ENCODE data around the gene RBL1.

RBL1 gene

GRCh38 chr20:36957875-36958667 lies 137.7 kb downstream of the RBL1 start:
- H3K4me3 ChIP-seq (ENCODE audit: low read depth, low read length) = no peak overlapping the region
- in situ Hi-C loops (cut with HindIII; ENCODE audit: low pct_ligation_motif_present, low sequenced_read_pairs) = no loop called here
- H3K27ac ChIP-seq = no peak overlapping the region
- no peak for DNase-seq
- no peak for TF ChIP-seq CTCF (IDR thresholded peaks at IDR 0.05; ENCODE audit: low read depth, low read length, missing control alignments)
- H3K36me3 ChIP-seq (replicated peaks) = no peaks in the 10 kb centered on the region
- H3K27me3 ChIP-seq (replicated peaks) = no peaks in the 10 kb centered on the region

GRCh38 chr20:36956674-36957073 lies 139.1 kb downstream of the RBL1 start:
- no peak for DNase-seq
- Histone ChIP-seq H3K27me3 (replicated peaks) (no peaks in the 10 kb centered on the region), H3K36me3 (replicated peaks) (no peaks in the 10 kb centered on the region), H3K4me3 (ENCODE audit: low read depth, low read length) (no peak overlapping the region), H3K27ac (no peak overlapping the region)
- no peak for TF ChIP-seq CTCF (IDR thresholded peaks at IDR 0.05; ENCODE audit: low read depth, low read length, missing control alignments)
- in situ Hi-C loops (cut with HindIII; ENCODE audit: low pct_ligation_motif_present, low sequenced_read_pairs) = no loop called here

- no peaks in the 10 kb centered on the region for H3K36me3 ChIP-seq (replicated peaks)
- H3K27me3 ChIP-seq (replicated peaks) = no peaks in the 10 kb centered on the region
- DNase-seq = no peak
- TF ChIP-seq CTCF (IDR thresholded peaks at IDR 0.05; ENCODE audit: low read depth, low read length, missing control alignments) = no peak
- in situ Hi-C loops (cut with HindIII; ENCODE audit: low pct_ligation_motif_present, low sequenced_read_pairs) = no loop called here
- H3K27ac ChIP-seq = no peak overlapping the region
- H3K4me3 ChIP-seq (ENCODE audit: low read depth, low read length) = no peak overlapping the region
These were observed 139.8 kb downstream of the RBL1 start for GRCh38 chr20:36956016-36956415.

DNA sequence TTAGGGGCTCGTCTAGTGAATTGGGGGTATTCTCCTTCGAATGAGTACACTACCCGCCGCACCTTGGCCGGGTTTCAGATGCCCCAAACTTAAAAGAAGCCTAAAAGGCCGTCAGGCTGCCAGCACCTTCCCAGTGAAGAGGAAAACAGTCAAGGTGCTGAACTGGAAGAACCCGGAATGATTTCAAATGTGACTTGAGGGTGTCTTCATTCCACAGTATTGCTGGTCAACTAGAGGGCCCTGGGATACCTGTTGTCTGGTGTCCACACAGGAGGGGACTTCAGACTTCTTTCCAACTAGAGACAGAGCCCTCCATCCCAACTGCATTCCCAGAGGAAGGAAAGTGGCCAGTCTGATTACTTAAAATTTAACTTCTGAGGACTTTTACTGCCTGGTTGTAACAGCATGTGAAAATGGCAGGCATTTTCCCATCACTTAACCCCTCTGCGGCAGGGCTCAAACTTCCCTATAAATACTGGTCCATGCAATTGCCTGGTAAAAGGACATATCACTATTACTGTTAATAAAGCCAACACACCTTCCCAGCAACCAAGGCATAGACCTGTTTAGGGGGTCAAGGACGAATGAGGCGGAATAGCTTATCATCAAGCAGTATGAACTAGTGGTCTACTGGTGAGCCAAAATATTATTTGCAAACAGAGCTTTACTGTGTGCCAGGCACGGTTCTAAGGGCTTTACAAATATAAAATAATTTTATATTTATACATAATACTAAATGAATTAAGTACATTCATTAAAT lies 143.6 kb downstream of the RBL1 start:
- no peaks in the 10 kb centered on the region for H3K27me3 ChIP-seq (replicated peaks)
- no peaks in the 10 kb centered on the region for H3K36me3 ChIP-seq (replicated peaks)
- peak overlapping the region; percentile 96 for H3K4me3 ChIP-seq (ENCODE audit: low read depth, low read length)
- in situ Hi-C loops (cut with HindIII; ENCODE audit: low pct_ligation_motif_present, low sequenced_read_pairs) = no loop called here
- no peak overlapping the region for H3K27ac ChIP-seq
- TF ChIP-seq CTCF (IDR thresholded peaks at IDR 0.05; ENCODE audit: low read depth, low read length, missing control alignments) = no peak
- DNase-seq = no peak

DNA sequence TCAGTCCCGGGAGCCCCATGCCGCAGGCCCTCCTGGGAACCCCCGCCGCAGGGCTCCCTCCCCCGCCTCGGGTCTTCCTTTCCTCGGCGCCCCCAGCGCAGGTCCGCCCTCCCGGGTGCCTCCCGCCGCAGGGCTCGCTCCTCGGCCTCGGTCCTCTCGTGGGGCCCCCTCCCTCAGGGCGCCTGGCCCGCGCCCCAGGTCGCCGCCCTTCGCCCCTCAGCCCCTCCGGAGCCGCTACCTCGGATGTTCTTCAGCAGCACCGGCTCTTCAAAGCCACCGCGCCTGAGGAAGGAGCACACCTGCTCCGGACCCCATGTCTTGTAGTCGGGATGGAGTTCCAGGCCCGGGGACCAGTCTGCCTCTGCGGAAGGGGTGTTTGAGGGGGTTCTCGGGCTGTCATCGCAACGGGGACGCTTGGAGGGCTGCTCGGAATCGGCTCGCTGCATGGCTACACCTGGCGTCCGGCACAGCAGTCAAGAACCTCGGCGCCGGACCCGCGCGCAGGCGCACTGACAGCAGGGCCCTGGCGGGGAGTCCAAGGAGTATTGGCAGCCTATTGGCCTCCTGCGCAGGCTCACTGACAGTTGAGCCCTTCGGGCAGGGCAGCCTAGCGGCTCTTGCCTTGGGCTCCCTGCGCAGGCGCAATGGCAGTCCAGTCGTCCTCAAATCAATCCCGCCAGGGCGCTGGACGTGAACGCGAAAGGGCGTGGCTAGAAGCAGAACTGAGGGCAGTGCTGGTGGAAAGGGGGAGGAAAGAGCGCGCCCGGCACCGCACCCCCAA lies 144.4 kb downstream of the RBL1 start, which contains the start of gene SAMHD1:
Gene SAMHD1 (minus strand): TSS at position 511 of the 781 bp plus-strand sequence. CDS start 65 bp downstream, at position 446.
- in situ Hi-C loops (cut with HindIII; ENCODE audit: low pct_ligation_motif_present, low sequenced_read_pairs) = no loop called here

More for the DNA sequence above, 144.4 kb downstream of the RBL1 start, which contains the start of gene SAMHD1:
- no peaks in the 10 kb centered on the region for H3K36me3 ChIP-seq (replicated peaks)
- peak within 1 kb of the TSS; percentile 96 for H3K4me3 ChIP-seq (ENCODE audit: low read depth, low read length)
- H3K27me3 ChIP-seq (replicated peaks) = no peaks in the 10 kb centered on the region
- TF ChIP-seq CTCF (IDR thresholded peaks at IDR 0.05; ENCODE audit: low read depth, low read length, missing control alignments) = peak; percentile 12
- no peak within 1 kb of the TSS for H3K27ac ChIP-seq
- DNase-seq = peak; percentile 95

Data from brain microvascular endothelial cell (primary cell).